HepG2 (cell line): ENCODE results near the gene POU2F2. TPM values are rescaled to one million over a fixed set of nuclear protein-coding genes. Genes with fewer than 3 reads are reported as not detected.
A peak's percentile ranks its signal among the peaks of the same experiment; 100 is the strongest.

Experiments used
- FOSL2 ChIP-seq: sonication (generic); formaldehyde crosslinking; IDR thresholded peaks from 2 replicates; pipeline ENCODE4 v1.4.0; 2020; ENCODE audit warnings: missing genetic modification reagents
- GFI1 ChIP-seq: sonication (generic); formaldehyde crosslinking; IDR thresholded peaks from 2 replicates; pipeline ENCODE4 v1.5.0; 2020; ENCODE audit warnings: missing genetic modification reagents, mild to moderate bottlenecking, borderline replicate concordance
- HMGXB4 ChIP-seq, 2 experiments: sonication (generic) in 1 of 2; formaldehyde crosslinking in 1 of 2; IDR thresholded peaks; 2 replicates each; pipeline versions ENCODE4 v1.4.0 to v1.6.1; 2018 to 2020; ENCODE audit warnings: missing genetic modification reagents in 2 of 2, borderline replicate concordance in 1 of 2, low read depth in 1 of 2, mild to moderate bottlenecking in 1 of 2, missing biosample characterization in 1 of 2
- MAF1 ChIP-seq: sonication (generic); formaldehyde crosslinking; IDR thresholded peaks from 2 replicates; pipeline ENCODE4 v1.5.0; 2020; ENCODE audit warnings: missing genetic modification reagents, borderline replicate concordance
- MLXIP ChIP-seq: sonication (generic); formaldehyde crosslinking; IDR thresholded peaks from 2 replicates; pipeline ENCODE4 v1.9.0; 2021; ENCODE audit warnings: missing genetic modification reagents, borderline replicate concordance
- RAD21 ChIP-seq: fragments of 450-650 bp; formaldehyde crosslinking; IDR thresholded peaks from 2 replicates; pipeline ENCODE4 v1.5.0; 2020; ENCODE audit warnings: mild to moderate bottlenecking
- TGIF2 ChIP-seq: IDR thresholded peaks from 2 replicates; pipeline ENCODE4 v1.6.1; 2016; ENCODE audit warnings: control low read depth, missing compliant biosample characterization
- TOE1 ChIP-seq: sonication (generic); formaldehyde crosslinking; IDR thresholded peaks from 2 replicates; pipeline ENCODE4 v1.4.0; 2020; ENCODE audit warnings: mild to moderate bottlenecking, missing genetic modification reagents
- ZIK1 ChIP-seq: sonication (generic); formaldehyde crosslinking; IDR thresholded peaks from 2 replicates; pipeline ENCODE4 v1.5.0; 2020; ENCODE audit warnings: mild to moderate bottlenecking, low read depth, missing genetic modification reagents, borderline replicate concordance
- ZNF18 ChIP-seq: sonication (generic); formaldehyde crosslinking; IDR thresholded peaks from 2 replicates; pipeline ENCODE4 v1.8.0; 2022; ENCODE audit warnings: mild to moderate bottlenecking, missing genetic modification reagents; ENCODE audit not compliant: insufficient replicate concordance
- ZNF441 ChIP-seq: sonication (generic); formaldehyde crosslinking; IDR thresholded peaks from 2 replicates; pipeline ENCODE4 v1.7.0; 2021; ENCODE audit warnings: missing genetic modification reagents, borderline replicate concordance
- ZNF580 ChIP-seq: IDR thresholded peaks from 2 replicates; pipeline ENCODE4 v1.6.1; 2016; ENCODE audit warnings: low read depth, borderline replicate concordance
- ZNF775 ChIP-seq: sonication (generic); formaldehyde crosslinking; IDR thresholded peaks from 2 replicates; pipeline ENCODE4 v1.4.0; 2020; ENCODE audit warnings: missing genetic modification reagents, mild to moderate bottlenecking, moderate library complexity, borderline replicate concordance
- ZXDC ChIP-seq: sonication (generic); formaldehyde crosslinking; IDR thresholded peaks from 2 replicates; pipeline ENCODE4 v1.5.0; 2020; ENCODE audit warnings: mild to moderate bottlenecking, missing genetic modification reagents
- polyA plus RNA-seq, 8 experiments: library from polyadenylated mRNA; depleted of rRNA in 3 of 8; stranded (reverse) in 7 of 8; unstranded in 1 of 8; fragments of >200 nt; fragmentation: Illumina TruSeq in 4 of 8; extraction: Trizol in 4 of 8; gene quantifications; 2 replicates each; pipeline versions ENCODE4 v1.2.1 to v1.2.3, GENCODE V29; 2011 to 2016; ENCODE audit warnings: low read depth in 4 of 8, missing spikeins in 1 of 8, mixed read lengths in 1 of 8; ENCODE audit not compliant: insufficient read depth in 1 of 8
- total RNA-seq, 5 experiments: library from RNA; depleted of rRNA; stranded (reverse); fragments of >200 nt; fragmentation: Illumina TruSeq; extraction: Trizol; gene quantifications; 2 replicates each; pipeline ENCODE4 v1.2.3, GENCODE V29; 2016; ENCODE audit warnings: low read depth in 1 of 5
- TF ChIP-seq, protein P1 (sequence below): sonication (generic); formaldehyde crosslinking; IDR thresholded peaks from 2 replicates; pipeline ENCODE4 v1.5.0; 2020; ENCODE audit warnings: mild to moderate bottlenecking, missing genetic modification reagents, moderate library complexity

POU2F2 gene
- total and polyA plus RNA-seq, 2 of the 13 experiments (the other 11 are each of a cell fraction or from before 2014, with no cell fraction given) = 0.09 to 0.17 TPM

GRCh38 chr19:42108527-42109389, 23.5 kb downstream of the POU2F2 start (continued):
- TF ChIP-seq, protein P1, sequence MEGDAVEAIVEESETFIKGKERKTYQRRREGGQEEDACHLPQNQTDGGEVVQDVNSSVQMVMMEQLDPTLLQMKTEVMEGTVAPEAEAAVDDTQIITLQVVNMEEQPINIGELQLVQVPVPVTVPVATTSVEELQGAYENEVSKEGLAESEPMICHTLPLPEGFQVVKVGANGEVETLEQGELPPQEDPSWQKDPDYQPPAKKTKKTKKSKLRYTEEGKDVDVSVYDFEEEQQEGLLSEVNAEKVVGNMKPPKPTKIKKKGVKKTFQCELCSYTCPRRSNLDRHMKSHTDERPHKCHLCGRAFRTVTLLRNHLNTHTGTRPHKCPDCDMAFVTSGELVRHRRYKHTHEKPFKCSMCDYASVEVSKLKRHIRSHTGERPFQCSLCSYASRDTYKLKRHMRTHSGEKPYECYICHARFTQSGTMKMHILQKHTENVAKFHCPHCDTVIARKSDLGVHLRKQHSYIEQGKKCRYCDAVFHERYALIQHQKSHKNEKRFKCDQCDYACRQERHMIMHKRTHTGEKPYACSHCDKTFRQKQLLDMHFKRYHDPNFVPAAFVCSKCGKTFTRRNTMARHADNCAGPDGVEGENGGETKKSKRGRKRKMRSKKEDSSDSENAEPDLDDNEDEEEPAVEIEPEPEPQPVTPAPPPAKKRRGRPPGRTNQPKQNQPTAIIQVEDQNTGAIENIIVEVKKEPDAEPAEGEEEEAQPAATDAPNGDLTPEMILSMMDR (CRISPR knock-in tag) = peak; percentile 96
- TF ChIP-seq MLXIP = no peak
- TF ChIP-seq ZXDC = 0 out of 2 replicates have a peak, but pooled peaks have one; percentile 33
- TF ChIP-seq GFI1 (CRISPR knock-in tag) = no peak
- TF ChIP-seq ZNF441 = no peak
- no peak for TF ChIP-seq ZNF18 (CRISPR knock-in tag)
- peak; percentile 89; the same call in 1 of the 2 replicates for TF ChIP-seq ZNF580
- no peak for TF ChIP-seq ZIK1 (CRISPR knock-in tag)
- TF ChIP-seq TGIF2 (CRISPR knock-in tag) = no peak
- TF ChIP-seq MAF1 (CRISPR knock-in tag) = no peak
- TF ChIP-seq RAD21 = peak; percentile 88
- peak; percentile 51 to 71; a peak in 2 of 4 replicates for TF ChIP-seq HMGXB4 (CRISPR knock-in tag; IDR thresholded peaks at IDR 0.05; ENCODE audit: borderline replicate concordance in 1 of 2, low read depth in 1 of 2)
- TF ChIP-seq FOSL2 (CRISPR knock-in tag) = 0 out of 2 replicates have a peak, but pooled peaks have one; percentile 14
- TF ChIP-seq ZNF775 = no peak
- TF ChIP-seq TOE1 (CRISPR knock-in tag) = no peak
